ENCODE results near the gene SCCPDH. TPM values are rescaled to one million over a fixed set of nuclear protein-coding genes. Genes with fewer than 3 reads are reported as not detected.

Gene SCCPDH
- total and polyA plus RNA-seq, 2 of the 13 experiments (the other 11 are each of a cell fraction or from before 2014, with no cell fraction given) = 36.7 to 62.3 TPM

DNA sequence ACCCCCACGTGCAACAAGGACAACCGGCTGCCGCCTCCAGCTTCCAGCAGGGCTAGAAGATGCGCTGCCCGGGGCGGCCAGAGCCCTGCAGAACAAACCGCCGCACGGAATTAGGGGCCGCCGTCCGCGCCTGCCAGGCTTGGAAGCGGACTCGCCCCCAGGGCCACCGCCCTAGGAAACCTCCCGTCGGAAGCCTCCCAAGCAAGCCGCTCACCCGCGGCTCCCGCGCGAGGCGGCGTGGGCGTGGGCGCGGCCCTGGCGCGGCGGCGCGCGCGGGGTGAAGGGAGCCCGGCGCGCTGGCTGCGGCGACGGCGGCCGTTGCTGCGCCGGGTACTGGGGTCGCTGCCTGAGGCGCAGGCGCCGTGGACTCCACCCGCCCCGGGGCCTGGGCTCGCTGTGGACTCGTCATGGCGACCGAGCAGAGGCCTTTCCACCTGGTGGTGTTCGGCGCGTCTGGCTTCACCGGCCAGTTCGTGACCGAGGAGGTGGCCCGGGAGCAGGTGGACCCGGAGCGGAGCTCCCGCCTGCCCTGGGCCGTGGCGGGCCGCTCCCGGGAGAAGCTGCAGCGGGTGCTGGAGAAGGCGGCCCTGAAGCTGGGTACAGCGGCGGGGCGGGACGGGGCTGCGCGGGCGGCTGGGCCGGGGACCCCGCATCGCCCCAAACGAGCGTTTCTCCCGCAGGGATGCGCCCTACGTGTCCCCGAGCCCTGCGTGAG, at the start of gene SCCPDH (continued):
- TF ChIP-seq CREB1 (IDR thresholded peaks at IDR 0.05) (0 out of 2 replicates have a peak, but pooled peaks have one; percentile 5), CREB1 (CRISPR knock-in tag; IDR thresholded peaks at IDR 0.05) (no peak), ZBTB10 (CRISPR knock-in tag; IDR thresholded peaks at IDR 0.05; ENCODE audit: borderline replicate concordance) (peak; percentile 21; the same call in 1 of the 2 replicates), JUND (CRISPR knock-in tag; IDR thresholded peaks at IDR 0.05) (no peak), ZNF75D (CRISPR knock-in tag; IDR thresholded peaks at IDR 0.05; ENCODE audit: borderline replicate concordance) (no peak), RXRB (CRISPR knock-in tag; IDR thresholded peaks at IDR 0.05; ENCODE audit: borderline replicate concordance) (peak; percentile 17; the same call in 1 of the 2 replicates), THAP11 (CRISPR knock-in tag; IDR thresholded peaks at IDR 0.05) (peak; percentile 43; the same call in 1 of the 2 replicates), JUNB (CRISPR knock-in tag; IDR thresholded peaks at IDR 0.05; ENCODE audit: borderline replicate concordance) (no peak; the same call in 1 of the 2 replicates), HDAC1 (CRISPR knock-in tag; IDR thresholded peaks at IDR 0.05) (peak; percentile 55; the same call in 1 of the 2 replicates), REL (CRISPR knock-in tag; conservative IDR thresholded peaks at IDR 0.05) (0 out of 2 replicates have a peak, but pooled peaks have one; percentile 81), PAWR (CRISPR knock-in tag; IDR thresholded peaks at IDR 0.05; ENCODE audit: borderline replicate concordance) (no peak), KDM1A (CRISPR knock-in tag; IDR thresholded peaks at IDR 0.05) (peak; percentile 7; the same call in 1 of the 2 replicates), ZFP90 (CRISPR knock-in tag; IDR thresholded peaks at IDR 0.05; ENCODE audit: borderline replicate concordance) (peak; percentile 62), ZNF607 (CRISPR knock-in tag; IDR thresholded peaks at IDR 0.05; ENCODE audit: borderline replicate concordance) (peak; percentile 36; the same call in 1 of the 2 replicates), PBX2 (CRISPR knock-in tag; IDR thresholded peaks at IDR 0.05) (no peak), ZNF879 (CRISPR knock-in tag; IDR thresholded peaks at IDR 0.05) (peak; percentile 37; the same call in 1 of the 2 replicates), ZSCAN25 (CRISPR knock-in tag; IDR thresholded peaks at IDR 0.05) (peak; percentile 80; the same call in 1 of the 2 replicates), CAMTA2 (CRISPR knock-in tag; IDR thresholded peaks at IDR 0.05; ENCODE audit: borderline replicate concordance) (no peak; the same call in 1 of the 2 replicates), ZNF232 (CRISPR knock-in tag; IDR thresholded peaks at IDR 0.05; ENCODE audit: borderline replicate concordance) (no peak; the same call in 1 of the 2 replicates)
- TF ChIP-seq, protein P1, sequence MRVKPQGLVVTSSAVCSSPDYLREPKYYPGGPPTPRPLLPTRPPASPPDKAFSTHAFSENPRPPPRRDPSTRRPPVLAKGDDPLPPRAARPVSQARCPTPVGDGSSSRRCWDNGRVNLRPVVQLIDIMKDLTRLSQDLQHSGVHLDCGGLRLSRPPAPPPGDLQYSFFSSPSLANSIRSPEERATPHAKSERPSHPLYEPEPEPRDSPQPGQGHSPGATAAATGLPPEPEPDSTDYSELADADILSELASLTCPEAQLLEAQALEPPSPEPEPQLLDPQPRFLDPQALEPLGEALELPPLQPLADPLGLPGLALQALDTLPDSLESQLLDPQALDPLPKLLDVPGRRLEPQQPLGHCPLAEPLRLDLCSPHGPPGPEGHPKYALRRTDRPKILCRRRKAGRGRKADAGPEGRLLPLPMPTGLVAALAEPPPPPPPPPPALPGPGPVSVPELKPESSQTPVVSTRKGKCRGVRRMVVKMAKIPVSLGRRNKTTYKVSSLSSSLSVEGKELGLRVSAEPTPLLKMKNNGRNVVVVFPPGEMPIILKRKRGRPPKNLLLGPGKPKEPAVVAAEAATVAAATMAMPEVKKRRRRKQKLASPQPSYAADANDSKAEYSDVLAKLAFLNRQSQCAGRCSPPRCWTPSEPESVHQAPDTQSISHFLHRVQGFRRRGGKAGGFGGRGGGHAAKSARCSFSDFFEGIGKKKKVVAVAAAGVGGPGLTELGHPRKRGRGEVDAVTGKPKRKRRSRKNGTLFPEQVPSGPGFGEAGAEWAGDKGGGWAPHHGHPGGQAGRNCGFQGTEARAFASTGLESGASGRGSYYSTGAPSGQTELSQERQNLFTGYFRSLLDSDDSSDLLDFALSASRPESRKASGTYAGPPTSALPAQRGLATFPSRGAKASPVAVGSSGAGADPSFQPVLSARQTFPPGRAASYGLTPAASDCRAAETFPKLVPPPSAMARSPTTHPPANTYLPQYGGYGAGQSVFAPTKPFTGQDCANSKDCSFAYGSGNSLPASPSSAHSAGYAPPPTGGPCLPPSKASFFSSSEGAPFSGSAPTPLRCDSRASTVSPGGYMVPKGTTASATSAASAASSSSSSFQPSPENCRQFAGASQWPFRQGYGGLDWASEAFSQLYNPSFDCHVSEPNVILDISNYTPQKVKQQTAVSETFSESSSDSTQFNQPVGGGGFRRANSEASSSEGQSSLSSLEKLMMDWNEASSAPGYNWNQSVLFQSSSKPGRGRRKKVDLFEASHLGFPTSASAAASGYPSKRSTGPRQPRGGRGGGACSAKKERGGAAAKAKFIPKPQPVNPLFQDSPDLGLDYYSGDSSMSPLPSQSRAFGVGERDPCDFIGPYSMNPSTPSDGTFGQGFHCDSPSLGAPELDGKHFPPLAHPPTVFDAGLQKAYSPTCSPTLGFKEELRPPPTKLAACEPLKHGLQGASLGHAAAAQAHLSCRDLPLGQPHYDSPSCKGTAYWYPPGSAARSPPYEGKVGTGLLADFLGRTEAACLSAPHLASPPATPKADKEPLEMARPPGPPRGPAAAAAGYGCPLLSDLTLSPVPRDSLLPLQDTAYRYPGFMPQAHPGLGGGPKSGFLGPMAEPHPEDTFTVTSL (CRISPR knock-in tag; IDR thresholded peaks at IDR 0.05; ENCODE audit: borderline replicate concordance) = no peak; the same call in 1 of the 2 replicates

Measured in HepG2 (cell line).